ENCODE measurements around the gene IPO9.
"Not testable (repeated sequence)": the region's sequence is repeated elsewhere in the genome, so short reads cannot be mapped to it uniquely, and the experiment has no call there.

The IPO9 gene

GRCh38 chr1:201809876-201810275, 19.1 kb upstream of the IPO9 start:
- DNase-seq (ENCODE audit: low read depth in 2 of 2): no peak

GRCh38 chr1:201810466-201811216, 18.3 kb upstream of the IPO9 start:
- no peak for DNase-seq (ENCODE audit: low read depth in 2 of 2)

GRCh38 chr1:201813226-201813625, 15.7 kb upstream of the IPO9 start:
- no peak for DNase-seq (ENCODE audit: low read depth in 2 of 2)

GRCh38 chr1:201816309-201816854, 12.6 kb upstream of the IPO9 start:
- no peak for DNase-seq (ENCODE audit: low read depth in 2 of 2)

GRCh38 chr1:201818971-201819750, 9.8 kb upstream of the IPO9 start:
- DNase-seq (ENCODE audit: low read depth in 2 of 2): no peak

GRCh38 chr1:201820413-201820812, 8.5 kb upstream of the IPO9 start:
- DNase-seq (ENCODE audit: low read depth in 2 of 2): no peak

- DNase-seq (ENCODE audit: low read depth in 2 of 2): no peak
Measured at GRCh38 chr1:201825245-201825644, 3.7 kb upstream of the IPO9 start.

GRCh38 chr1:201826830-201827229, 2.1 kb upstream of the IPO9 start:
- DNase-seq (ENCODE audit: low read depth in 2 of 2): no peak

GRCh38 chr1:201827321-201828216, 1.4 kb upstream of the IPO9 start:
- DNase-seq (ENCODE audit: low read depth in 2 of 2): no peak

GRCh38 chr1:201828217-201828819, 639 bp upstream of the IPO9 start:
- no peak for DNase-seq (ENCODE audit: low read depth in 2 of 2)

GRCh38 chr1:201831371-201831770, 2.4 kb downstream of the IPO9 start:
- no peak for DNase-seq (ENCODE audit: low read depth in 2 of 2)

GRCh38 chr1:201834621-201835020, 5.7 kb downstream of the IPO9 start:
- DNase-seq (ENCODE audit: low read depth in 2 of 2): no peak

GRCh38 chr1:201838381-201838780, 9.4 kb downstream of the IPO9 start:
- DNase-seq (ENCODE audit: low read depth in 2 of 2): no peak

GRCh38 chr1:201839089-201839488, 10.1 kb downstream of the IPO9 start:
- not testable (repeated sequence) for DNase-seq (ENCODE audit: low read depth in 2 of 2)

GRCh38 chr1:201840055-201840454, 11.1 kb downstream of the IPO9 start:
- no peak for DNase-seq (ENCODE audit: low read depth in 2 of 2)

GRCh38 chr1:201840490-201840889, 11.5 kb downstream of the IPO9 start:
- DNase-seq (ENCODE audit: low read depth in 2 of 2): no peak

GRCh38 chr1:201841265-201841912, 12.4 kb downstream of the IPO9 start:
- no peak for DNase-seq (ENCODE audit: low read depth in 2 of 2)

- DNase-seq (ENCODE audit: low read depth in 2 of 2): no peak
Measured at GRCh38 chr1:201842472-201843027, 13.6 kb downstream of the IPO9 start.

- DNase-seq (ENCODE audit: low read depth in 2 of 2): no peak
Measured at GRCh38 chr1:201845331-201846083, 16.6 kb downstream of the IPO9 start.

GRCh38 chr1:201847150-201847549, 18.2 kb downstream of the IPO9 start:
- no peak for DNase-seq (ENCODE audit: low read depth in 2 of 2)

All from stimulated activated CD4-positive, alpha-beta T cell treated with anti-CD3 and anti-CD28 coated beads, Interleukin-4, amount 100 ng/mL, for 48 hours (primary cell).